ENCODE data around the gene RNF208.

GRCh38 chr9:137198051-137198901 is 23.8 kb downstream of the RNF208 start:
- TF ChIP-seq CTCF (IDR thresholded peaks at IDR 0.05; ENCODE audit: low read depth, low read length, poor library complexity, severe bottlenecking) (no peak), EZH2phosphoT487 (IDR thresholded peaks at IDR 0.05; ENCODE audit: borderline replicate concordance, low read length) (no peak)

All from DOHH2 (cell line).